Left renal pelvis (tissue), 4 donors: ENCODE measurements around the gene NSUN5. TPM values are rescaled to one million over a fixed set of nuclear protein-coding genes. Genes with fewer than 3 reads are reported as not detected.

Experiments used
- DNase-seq, 4 donors: peaks; one replicate each; pipeline ENCODE4 v3.0.0-alpha.2; 2013; ENCODE audit warnings: low read depth in 4 of 4, low spot score in 3 of 4
- polyA plus RNA-seq, 4 donors: library from polyadenylated mRNA; unstranded; fragments of 120-200 nt; gene quantifications; one replicate each; pipeline ENCODE4 v1.2.1, GENCODE V29; 2013; ENCODE audit not compliant: insufficient read length in 4 of 4

Gene NSUN5
- polyA plus RNA-seq, result 10 to 100 TPM in 3 of 4 donors, 1 to 10 TPM in 1; 8.9 to 23.7 (median 14.8) TPM

GRCh38 chr7:73308665-73309214, at the start of gene NSUN5:
Gene NSUN5 (minus strand): TSS chr7:73308826. CDS start chr7:73308790, 36 bp downstream.
- peak; percentile 29 to 63 (median 52) for DNase-seq

GRCh38 chr7:73356159-73356558, 47.5 kb upstream of the NSUN5 start:
- no peak for DNase-seq

- DNase-seq, result no peak
These were observed 46.2 kb upstream of the NSUN5 start for GRCh38 chr7:73354821-73355220.

GRCh38 chr7:73354196-73354595, 45.6 kb upstream of the NSUN5 start:
- DNase-seq, result no peak

GRCh38 chr7:73353243-73353642, 44.6 kb upstream of the NSUN5 start:
- no peak for DNase-seq

GRCh38 chr7:73352784-73353183, 44.2 kb upstream of the NSUN5 start:
- DNase-seq, result no peak

GRCh38 chr7:73351447-73352167, 43.0 kb upstream of the NSUN5 start:
- DNase-seq, result no peak

GRCh38 chr7:73350306-73351068, 41.9 kb upstream of the NSUN5 start:
- peak in 1 of 4 donors; percentile 17 for DNase-seq

- DNase-seq, result no peak
These were observed 41.1 kb upstream of the NSUN5 start for GRCh38 chr7:73349763-73350162.

- DNase-seq, result no peak
These were observed 37.3 kb upstream of the NSUN5 start for GRCh38 chr7:73345951-73346350.

GRCh38 chr7:73345538-73345937, 36.9 kb upstream of the NSUN5 start:
- no peak for DNase-seq

GRCh38 chr7:73343671-73344380, 35.2 kb upstream of the NSUN5 start:
- DNase-seq, result no peak

GRCh38 chr7:73342645-73343044, 34.0 kb upstream of the NSUN5 start:
- peak in 2 of 4 donors; percentile 48 to 55 for DNase-seq

- no peak for DNase-seq
These were observed 33.3 kb upstream of the NSUN5 start for GRCh38 chr7:73341877-73342276.

- DNase-seq, result no peak
These were observed 31.9 kb upstream of the NSUN5 start for GRCh38 chr7:73340514-73340913.

- no peak for DNase-seq
These were observed 29.7 kb upstream of the NSUN5 start for GRCh38 chr7:73338321-73338720.

GRCh38 chr7:73332447-73332846, 23.8 kb upstream of the NSUN5 start:
- no peak for DNase-seq

GRCh38 chr7:73330772-73331171, 22.1 kb upstream of the NSUN5 start:
- no peak for DNase-seq

GRCh38 chr7:73329861-73330581, 21.4 kb upstream of the NSUN5 start:
- no peak for DNase-seq

- no peak for DNase-seq
These were observed 20.1 kb upstream of the NSUN5 start for GRCh38 chr7:73328696-73329095.
